Measurements from ENCODE around the gene DDC.
A peak's percentile ranks its signal among the peaks of the same experiment; 100 is the strongest.

Gene DDC

GRCh38 chr7:50449501-50449880, 115.7 kb downstream of the DDC start:
- no peak for TF ChIP-seq TEAD4 (IDR thresholded peaks at IDR 0.05)
- TF ChIP-seq FOXM1 (IDR thresholded peaks at IDR 0.05; ENCODE audit: borderline replicate concordance, low read depth) = no peak
- no peak for TF ChIP-seq NFIC (IDR thresholded peaks at IDR 0.05)
- no peak for TF ChIP-seq CEBPB (IDR thresholded peaks at IDR 0.05)
- TF ChIP-seq TCF12 (IDR thresholded peaks at IDR 0.05; ENCODE audit: low read depth) = no peak
- no peak for TF ChIP-seq CREB1 (IDR thresholded peaks at IDR 0.05; ENCODE audit: low read depth)
- no peak for TF ChIP-seq EP300 (IDR thresholded peaks at IDR 0.05; ENCODE audit: borderline replicate concordance)
- no peak for TF ChIP-seq YY1 (IDR thresholded peaks at IDR 0.05; ENCODE audit: low read depth)
- TF ChIP-seq RAD21 (IDR thresholded peaks at IDR 0.05; ENCODE audit: low read depth) = no peak
- TF ChIP-seq TAF1 (IDR thresholded peaks at IDR 0.05; ENCODE audit: low read depth) = no peak
- no peak for TF ChIP-seq ZBTB7A (IDR thresholded peaks at IDR 0.05; ENCODE audit: low read depth)
- TF ChIP-seq MAX (IDR thresholded peaks at IDR 0.05) = no peak
- no peak for TF ChIP-seq EGR1 (IDR thresholded peaks at IDR 0.05)
- TF ChIP-seq, protein P1, sequence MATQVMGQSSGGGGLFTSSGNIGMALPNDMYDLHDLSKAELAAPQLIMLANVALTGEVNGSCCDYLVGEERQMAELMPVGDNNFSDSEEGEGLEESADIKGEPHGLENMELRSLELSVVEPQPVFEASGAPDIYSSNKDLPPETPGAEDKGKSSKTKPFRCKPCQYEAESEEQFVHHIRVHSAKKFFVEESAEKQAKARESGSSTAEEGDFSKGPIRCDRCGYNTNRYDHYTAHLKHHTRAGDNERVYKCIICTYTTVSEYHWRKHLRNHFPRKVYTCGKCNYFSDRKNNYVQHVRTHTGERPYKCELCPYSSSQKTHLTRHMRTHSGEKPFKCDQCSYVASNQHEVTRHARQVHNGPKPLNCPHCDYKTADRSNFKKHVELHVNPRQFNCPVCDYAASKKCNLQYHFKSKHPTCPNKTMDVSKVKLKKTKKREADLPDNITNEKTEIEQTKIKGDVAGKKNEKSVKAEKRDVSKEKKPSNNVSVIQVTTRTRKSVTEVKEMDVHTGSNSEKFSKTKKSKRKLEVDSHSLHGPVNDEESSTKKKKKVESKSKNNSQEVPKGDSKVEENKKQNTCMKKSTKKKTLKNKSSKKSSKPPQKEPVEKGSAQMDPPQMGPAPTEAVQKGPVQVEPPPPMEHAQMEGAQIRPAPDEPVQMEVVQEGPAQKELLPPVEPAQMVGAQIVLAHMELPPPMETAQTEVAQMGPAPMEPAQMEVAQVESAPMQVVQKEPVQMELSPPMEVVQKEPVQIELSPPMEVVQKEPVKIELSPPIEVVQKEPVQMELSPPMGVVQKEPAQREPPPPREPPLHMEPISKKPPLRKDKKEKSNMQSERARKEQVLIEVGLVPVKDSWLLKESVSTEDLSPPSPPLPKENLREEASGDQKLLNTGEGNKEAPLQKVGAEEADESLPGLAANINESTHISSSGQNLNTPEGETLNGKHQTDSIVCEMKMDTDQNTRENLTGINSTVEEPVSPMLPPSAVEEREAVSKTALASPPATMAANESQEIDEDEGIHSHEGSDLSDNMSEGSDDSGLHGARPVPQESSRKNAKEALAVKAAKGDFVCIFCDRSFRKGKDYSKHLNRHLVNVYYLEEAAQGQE (IDR thresholded peaks at IDR 0.05; ENCODE audit: low read depth) = no peak
- TF ChIP-seq, protein P2, sequence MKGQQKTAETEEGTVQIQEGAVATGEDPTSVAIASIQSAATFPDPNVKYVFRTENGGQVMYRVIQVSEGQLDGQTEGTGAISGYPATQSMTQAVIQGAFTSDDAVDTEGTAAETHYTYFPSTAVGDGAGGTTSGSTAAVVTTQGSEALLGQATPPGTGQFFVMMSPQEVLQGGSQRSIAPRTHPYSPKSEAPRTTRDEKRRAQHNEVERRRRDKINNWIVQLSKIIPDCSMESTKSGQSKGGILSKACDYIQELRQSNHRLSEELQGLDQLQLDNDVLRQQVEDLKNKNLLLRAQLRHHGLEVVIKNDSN (IDR thresholded peaks at IDR 0.05) = no peak

- no peak for TF ChIP-seq FOXM1 (IDR thresholded peaks at IDR 0.05; ENCODE audit: borderline replicate concordance, low read depth)
- no peak for TF ChIP-seq CEBPB (IDR thresholded peaks at IDR 0.05)
- TF ChIP-seq, protein P1 (IDR thresholded peaks at IDR 0.05; ENCODE audit: low read depth) = no peak
- TF ChIP-seq EP300 (IDR thresholded peaks at IDR 0.05; ENCODE audit: borderline replicate concordance) = no peak
- no peak for TF ChIP-seq YY1 (IDR thresholded peaks at IDR 0.05; ENCODE audit: low read depth)
- TF ChIP-seq, protein P2 (IDR thresholded peaks at IDR 0.05) = no peak
- TF ChIP-seq TAF1 (IDR thresholded peaks at IDR 0.05; ENCODE audit: low read depth) = no peak
- TF ChIP-seq NFIC (IDR thresholded peaks at IDR 0.05) = no peak
- no peak for TF ChIP-seq MAX (IDR thresholded peaks at IDR 0.05)
- no peak for TF ChIP-seq EGR1 (IDR thresholded peaks at IDR 0.05)
- TF ChIP-seq CREB1 (IDR thresholded peaks at IDR 0.05; ENCODE audit: low read depth) = no peak
- TF ChIP-seq RAD21 (IDR thresholded peaks at IDR 0.05; ENCODE audit: low read depth) = no peak
- no peak for TF ChIP-seq TEAD4 (IDR thresholded peaks at IDR 0.05)
- TF ChIP-seq TCF12 (IDR thresholded peaks at IDR 0.05; ENCODE audit: low read depth) = no peak
- no peak for TF ChIP-seq ZBTB7A (IDR thresholded peaks at IDR 0.05; ENCODE audit: low read depth)
These were observed 116.4 kb downstream of the DDC start for GRCh38 chr7:50448823-50449222.

DNA sequence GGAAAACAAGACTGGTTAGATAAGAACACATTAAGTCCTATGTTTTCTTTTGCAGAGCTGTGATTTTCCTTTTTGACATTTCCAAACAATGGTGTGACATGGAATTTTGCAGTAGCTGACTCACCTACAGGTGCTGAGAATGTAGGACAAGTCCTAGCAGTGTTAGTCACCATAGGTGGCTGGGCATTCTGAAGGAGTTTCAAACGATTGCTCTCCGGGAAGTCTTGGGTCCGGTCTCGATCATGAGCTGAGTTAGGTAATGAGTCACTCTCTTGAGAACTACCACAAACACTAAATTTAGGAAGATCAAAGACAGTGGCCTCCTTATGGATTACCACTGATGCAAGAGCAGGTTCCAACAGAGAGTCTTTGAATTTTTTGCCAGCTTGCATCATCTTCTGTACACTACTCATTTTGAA, 118.7 kb downstream of the DDC start:
- TF ChIP-seq TCF12 (IDR thresholded peaks at IDR 0.05; ENCODE audit: low read depth) (peak; percentile 74; the same call in 1 of the 2 replicates), EGR1 (IDR thresholded peaks at IDR 0.05) (no peak), RAD21 (IDR thresholded peaks at IDR 0.05; ENCODE audit: low read depth) (no peak), TAF1 (IDR thresholded peaks at IDR 0.05; ENCODE audit: low read depth) (no peak), CEBPB (IDR thresholded peaks at IDR 0.05) (peak; percentile 73), YY1 (IDR thresholded peaks at IDR 0.05; ENCODE audit: low read depth) (no peak), ZBTB7A (IDR thresholded peaks at IDR 0.05; ENCODE audit: low read depth) (no peak), EP300 (IDR thresholded peaks at IDR 0.05; ENCODE audit: borderline replicate concordance) (peak; percentile 57; the same call in 1 of the 2 replicates), CREB1 (IDR thresholded peaks at IDR 0.05; ENCODE audit: low read depth) (no peak), MAX (IDR thresholded peaks at IDR 0.05) (peak; percentile 31; the same call in 1 of the 2 replicates), FOXM1 (IDR thresholded peaks at IDR 0.05; ENCODE audit: borderline replicate concordance, low read depth) (peak; percentile 26; the same call in 1 of the 2 replicates), NFIC (IDR thresholded peaks at IDR 0.05) (peak; percentile 63), TEAD4 (IDR thresholded peaks at IDR 0.05) (peak; percentile 58)
- TF ChIP-seq, protein P1 (IDR thresholded peaks at IDR 0.05; ENCODE audit: low read depth) = no peak
- TF ChIP-seq, protein P2 (IDR thresholded peaks at IDR 0.05) = no peak
